Neural cell (in vitro differentiated cells): ENCODE results near the gene METTL9. TPM values are rescaled to one million over a fixed set of nuclear protein-coding genes. Genes with fewer than 3 reads are reported as not detected.

Experiments
- H2AFZ ChIP-seq: fragments of 200-600, 300-800 bp; sonication (generic), shearing (Covaris generic); 2 replicates; pipeline ENCODE4 v1.6.0; 2014; ENCODE audit warnings: low read depth, mild to moderate bottlenecking, antibody characterized with exemption, low read length, moderate library complexity
- H3F3A ChIP-seq: fragments of 200-600 bp; shearing (Covaris generic); 2 replicates; pipeline ENCODE4 v1.6.1; 2016; ENCODE audit warnings: mild to moderate bottlenecking, moderate library complexity, mixed read lengths, antibody characterized with exemption, low read length; ENCODE audit not compliant: insufficient read depth, poor library complexity, severe bottlenecking
- H3K27ac ChIP-seq: fragments of 200-600, 300-800 bp; sonication (generic), shearing (Covaris generic); 2 replicates; pipeline ENCODE4 v1.5.1; 2014; ENCODE audit warnings: mild to moderate bottlenecking, low read length, moderate library complexity
- H3K27me3 ChIP-seq: fragments of 300-800, 200-600 bp; sonication (generic), shearing (Covaris generic); 2 replicates; pipeline ENCODE4 v1.6.0; 2014; ENCODE audit warnings: mild to moderate bottlenecking, low read depth, low read length, moderate library complexity; ENCODE audit not compliant: insufficient read depth
- H3K36me3 ChIP-seq: fragments of 300-800, 200-600 bp; sonication (generic), shearing (Covaris generic); 2 replicates; pipeline ENCODE4 v1.5.1; 2014; ENCODE audit warnings: mild to moderate bottlenecking, antibody characterized with exemption, low read length, moderate library complexity; ENCODE audit not compliant: insufficient read depth
- H3K4me2 ChIP-seq: fragments of 300-800, 200-600 bp; sonication (generic), shearing (Covaris generic); 2 replicates; pipeline ENCODE4 v1.6.0; 2014; ENCODE audit warnings: mild to moderate bottlenecking, low read length
- H3K4me3 ChIP-seq: fragments of 300-800, 200-600 bp; sonication (generic), shearing (Covaris generic); 2 replicates; pipeline ENCODE4 v1.5.1; 2014; ENCODE audit warnings: mild to moderate bottlenecking, low read length, moderate library complexity
- H3K79me2 ChIP-seq: fragments of 200-600 bp; shearing (Covaris generic); replicated peaks from 2 replicates; pipeline ENCODE4 v1.6.0; 2014; ENCODE audit warnings: mild to moderate bottlenecking, low read length, moderate library complexity; ENCODE audit not compliant: insufficient read depth
- H3K9ac ChIP-seq: fragments of 300-800, 200-600 bp; sonication (generic), shearing (Covaris generic); 2 replicates; pipeline ENCODE4 v1.6.1; 2016; ENCODE audit warnings: mild to moderate bottlenecking, low read length, mixed read lengths
- H3K9me2 ChIP-seq: fragments of 200-600 bp; shearing (Covaris generic); 2 replicates; pipeline ENCODE4 v1.6.1; 2016; ENCODE audit warnings: mild to moderate bottlenecking, low read length, mixed read lengths; ENCODE audit not compliant: insufficient read depth
- H3K9me3 ChIP-seq: fragments of 200-600, 300-800 bp; sonication (generic), shearing (Covaris generic); 2 replicates; pipeline ENCODE4 v1.6.1; 2016; ENCODE audit warnings: mild to moderate bottlenecking, mixed run types, low read length, moderate library complexity, mixed read lengths
- H4K20me1 ChIP-seq: fragments of 200-600 bp; shearing (Covaris generic); 2 replicates; pipeline ENCODE4 v1.6.1; 2016; ENCODE audit warnings: mild to moderate bottlenecking, mixed run types; ENCODE audit not compliant: insufficient read depth
- CTCF ChIP-seq: fragments of 450-650 bp; IDR thresholded peaks from 2 replicates; pipeline ENCODE4 v1.5.1; 2014; ENCODE audit warnings: antibody characterized with exemption, mild to moderate bottlenecking, moderate library complexity; ENCODE audit not compliant: poor library complexity, severe bottlenecking
- EP300 ChIP-seq: fragments of 450-650 bp; conservative IDR thresholded peaks from 2 replicates; pipeline ENCODE4 v1.6.1; 2014; ENCODE audit warnings: antibody characterized with exemption, mild to moderate bottlenecking, moderate library complexity; ENCODE audit not compliant: poor library complexity, severe bottlenecking
- EZH2 ChIP-seq: fragments of 200-600, 300-800 bp; shearing (Covaris generic), sonication (generic); IDR thresholded peaks from 2 replicates; pipeline ENCODE4 v1.6.1; 2014; ENCODE audit warnings: antibody characterized with exemption, low read length, borderline replicate concordance, mild to moderate bottlenecking; ENCODE audit not compliant: insufficient read depth, poor library complexity, severe bottlenecking
- MXI1 ChIP-seq: fragments of 450-650 bp; conservative IDR thresholded peaks from 2 replicates; pipeline ENCODE4 v1.6.1; 2014; ENCODE audit warnings: antibody characterized with exemption, mild to moderate bottlenecking; ENCODE audit not compliant: poor library complexity, severe bottlenecking
- POLR2AphosphoS5 ChIP-seq: IDR thresholded peaks from 2 replicates; pipeline ENCODE4 v1.6.1; 2012
- RAD21 ChIP-seq: fragments of 450-650 bp; conservative IDR thresholded peaks from 2 replicates; pipeline ENCODE4 v1.6.1; 2014; ENCODE audit warnings: antibody characterized with exemption, mild to moderate bottlenecking, moderate library complexity
- SMC3 ChIP-seq: fragments of 450-650 bp; conservative IDR thresholded peaks from 2 replicates; pipeline ENCODE4 v1.6.1; 2014; ENCODE audit warnings: antibody characterized with exemption, mild to moderate bottlenecking, moderate library complexity; ENCODE audit not compliant: poor library complexity
- TAF1 ChIP-seq: IDR thresholded peaks from 2 replicates; pipeline ENCODE4 v1.6.1; 2012; ENCODE audit warnings: low read depth
- polyA plus RNA-seq: library from polyadenylated mRNA; depleted of rRNA; stranded (reverse); fragments of >200 nt; gene quantifications from 2 replicates; pipeline ENCODE4 v1.2.3, GENCODE V29; 2014
- TF ChIP-seq, protein P1 (sequence below): IDR thresholded peaks from 2 replicates; pipeline ENCODE4 v1.6.1; 2012; ENCODE audit warnings: borderline replicate concordance

METTL9 gene
- polyA plus RNA-seq, 1 donor from 2014 or later, result 483 TPM

- H2AFZ ChIP-seq, result no peak overlapping the region
- H3K9me2 ChIP-seq, result no peaks in the 10 kb centered on the region
- H3K9ac ChIP-seq, result no peak overlapping the region
- H3K27ac ChIP-seq, result no peak overlapping the region
- H3K27me3 ChIP-seq, result no peaks in the 10 kb centered on the region
- no peak overlapping the region for H3K4me3 ChIP-seq
- TF ChIP-seq EZH2 (no peak), TAF1 (no peak), CTCF (no peak), MXI1 (no peak), EP300 (no peak), POLR2AphosphoS5 (no peak), SMC3 (no peak), RAD21 (no peak)
- TF ChIP-seq, protein P1, sequence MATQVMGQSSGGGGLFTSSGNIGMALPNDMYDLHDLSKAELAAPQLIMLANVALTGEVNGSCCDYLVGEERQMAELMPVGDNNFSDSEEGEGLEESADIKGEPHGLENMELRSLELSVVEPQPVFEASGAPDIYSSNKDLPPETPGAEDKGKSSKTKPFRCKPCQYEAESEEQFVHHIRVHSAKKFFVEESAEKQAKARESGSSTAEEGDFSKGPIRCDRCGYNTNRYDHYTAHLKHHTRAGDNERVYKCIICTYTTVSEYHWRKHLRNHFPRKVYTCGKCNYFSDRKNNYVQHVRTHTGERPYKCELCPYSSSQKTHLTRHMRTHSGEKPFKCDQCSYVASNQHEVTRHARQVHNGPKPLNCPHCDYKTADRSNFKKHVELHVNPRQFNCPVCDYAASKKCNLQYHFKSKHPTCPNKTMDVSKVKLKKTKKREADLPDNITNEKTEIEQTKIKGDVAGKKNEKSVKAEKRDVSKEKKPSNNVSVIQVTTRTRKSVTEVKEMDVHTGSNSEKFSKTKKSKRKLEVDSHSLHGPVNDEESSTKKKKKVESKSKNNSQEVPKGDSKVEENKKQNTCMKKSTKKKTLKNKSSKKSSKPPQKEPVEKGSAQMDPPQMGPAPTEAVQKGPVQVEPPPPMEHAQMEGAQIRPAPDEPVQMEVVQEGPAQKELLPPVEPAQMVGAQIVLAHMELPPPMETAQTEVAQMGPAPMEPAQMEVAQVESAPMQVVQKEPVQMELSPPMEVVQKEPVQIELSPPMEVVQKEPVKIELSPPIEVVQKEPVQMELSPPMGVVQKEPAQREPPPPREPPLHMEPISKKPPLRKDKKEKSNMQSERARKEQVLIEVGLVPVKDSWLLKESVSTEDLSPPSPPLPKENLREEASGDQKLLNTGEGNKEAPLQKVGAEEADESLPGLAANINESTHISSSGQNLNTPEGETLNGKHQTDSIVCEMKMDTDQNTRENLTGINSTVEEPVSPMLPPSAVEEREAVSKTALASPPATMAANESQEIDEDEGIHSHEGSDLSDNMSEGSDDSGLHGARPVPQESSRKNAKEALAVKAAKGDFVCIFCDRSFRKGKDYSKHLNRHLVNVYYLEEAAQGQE, result no peak
- H3K9me3 ChIP-seq, result no peaks in the 10 kb centered on the region
- no peak overlapping the region for H3K4me2 ChIP-seq
- H3F3A ChIP-seq, result no peaks in the 10 kb centered on the region
- H3K36me3 ChIP-seq, result no peaks in the 10 kb centered on the region
- no peaks in the 10 kb centered on the region for H4K20me1 ChIP-seq
- peaks cover 54% of the 10 kb centered on the region for H3K79me2 ChIP-seq
Measured at GRCh38 chr16:21618281-21618680, 18.9 kb downstream of the METTL9 start.

DNA sequence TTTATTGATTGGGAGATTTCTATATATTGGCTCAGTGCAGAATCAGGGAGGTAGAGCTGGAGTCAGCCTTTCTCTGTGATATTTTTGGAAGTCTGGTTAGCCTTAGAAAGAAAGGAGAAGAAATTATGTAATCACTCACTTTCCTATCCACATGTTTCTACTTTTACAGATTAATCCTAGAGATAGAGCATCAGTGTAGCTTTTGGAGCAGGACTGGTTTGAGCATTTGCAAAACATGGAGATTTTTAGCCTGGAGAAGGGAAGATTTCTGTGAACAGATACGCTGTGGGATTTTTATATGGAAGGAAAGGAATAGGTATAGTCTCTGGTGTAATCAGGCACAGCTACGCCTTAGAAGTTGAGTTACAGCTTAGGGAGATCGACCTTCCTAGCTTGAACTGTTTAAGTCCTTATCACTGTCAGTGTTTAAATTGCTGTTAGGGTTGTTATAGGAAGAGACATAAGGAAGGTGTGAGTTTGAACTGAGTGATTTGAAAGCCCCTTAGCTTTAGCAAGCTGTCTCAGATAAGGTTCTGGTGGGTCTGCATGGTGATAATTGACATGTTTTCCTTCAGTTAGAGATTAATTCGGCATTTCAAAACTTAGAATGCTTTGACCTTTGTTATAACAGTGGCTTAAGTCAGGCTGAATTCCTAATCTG, 20.5 kb downstream of the METTL9 start:
- Histone ChIP-seq H3K9me2 (no peaks in the 10 kb centered on the region), H4K20me1 (no peaks in the 10 kb centered on the region), H3K36me3 (no peaks in the 10 kb centered on the region), H3F3A (no peaks in the 10 kb centered on the region), H3K9ac (no peak overlapping the region), H2AFZ (no peak overlapping the region), H3K27me3 (no peaks in the 10 kb centered on the region), H3K4me2 (no peak overlapping the region), H3K79me2 (peaks cover 38% of the 10 kb centered on the region), H3K27ac (no peak overlapping the region), H3K9me3 (no peaks in the 10 kb centered on the region), H3K4me3 (no peak overlapping the region)
- TF ChIP-seq TAF1 (no peak), CTCF (no peak), SMC3 (no peak), EP300 (no peak), MXI1 (no peak), POLR2AphosphoS5 (no peak), RAD21 (no peak), EZH2 (no peak)
- TF ChIP-seq, protein P1, result no peak
